ENCODE measurements around the gene TADA2B.

Gene TADA2B, protein sequence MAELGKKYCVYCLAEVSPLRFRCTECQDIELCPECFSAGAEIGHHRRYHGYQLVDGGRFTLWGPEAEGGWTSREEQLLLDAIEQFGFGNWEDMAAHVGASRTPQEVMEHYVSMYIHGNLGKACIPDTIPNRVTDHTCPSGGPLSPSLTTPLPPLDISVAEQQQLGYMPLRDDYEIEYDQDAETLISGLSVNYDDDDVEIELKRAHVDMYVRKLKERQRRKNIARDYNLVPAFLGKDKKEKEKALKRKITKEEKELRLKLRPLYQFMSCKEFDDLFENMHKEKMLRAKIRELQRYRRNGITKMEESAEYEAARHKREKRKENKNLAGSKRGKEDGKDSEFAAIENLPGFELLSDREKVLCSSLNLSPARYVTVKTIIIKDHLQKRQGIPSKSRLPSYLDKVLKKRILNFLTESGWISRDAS

DNA sequence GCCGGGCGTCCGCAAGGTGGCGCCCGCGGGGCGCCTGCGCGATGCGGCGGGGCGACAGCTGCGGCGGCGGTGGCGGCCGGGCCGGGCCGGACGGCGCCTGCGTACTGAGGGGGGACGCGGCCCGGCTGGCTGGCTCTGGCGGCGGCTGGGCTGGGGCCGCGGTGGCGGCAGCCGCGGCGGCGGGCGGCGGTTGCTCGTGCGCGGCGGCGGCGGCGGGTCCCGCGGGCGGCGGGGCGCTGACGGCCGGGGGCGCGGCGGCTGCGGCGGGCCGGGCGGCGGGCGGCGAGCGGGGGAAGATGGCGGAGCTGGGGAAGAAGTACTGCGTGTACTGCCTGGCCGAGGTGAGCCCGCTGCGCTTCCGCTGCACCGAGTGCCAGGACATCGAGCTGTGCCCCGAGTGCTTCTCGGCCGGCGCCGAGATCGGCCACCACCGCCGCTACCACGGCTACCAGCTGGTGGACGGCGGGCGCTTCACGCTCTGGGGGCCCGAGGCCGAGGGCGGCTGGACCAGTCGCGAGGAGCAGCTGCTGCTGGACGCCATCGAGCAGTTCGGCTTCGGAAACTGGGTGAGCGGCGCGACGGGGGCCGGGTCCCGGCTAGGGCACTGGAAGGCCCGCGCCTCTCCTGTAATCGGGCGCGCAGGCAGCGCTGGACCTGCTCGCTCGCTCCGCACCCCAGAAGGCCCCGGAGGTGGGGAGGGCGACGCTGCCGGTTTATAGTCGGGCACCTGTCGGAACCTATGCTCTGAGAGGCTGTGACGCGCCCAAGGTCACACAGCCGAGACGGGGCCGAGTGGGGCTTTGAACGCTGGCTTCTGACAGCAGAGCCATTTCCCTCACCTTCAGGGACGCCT is at the start of gene TADA2B:
Gene TADA2B (plus strand): TSS at position 89 of the 853 bp plus-strand sequence. CDS start 208 bp downstream, at position 297.
- Histone ChIP-seq H3K27ac (ENCODE audit: low read depth, low read length) (peak within 1 kb of the TSS; percentile 85), H3K9me3 (ENCODE audit: control insufficient read depth in 1 of 2, low read length in 2 of 2) (no peaks in the 10 kb centered on the region), H3K27me3 (ENCODE audit: control insufficient read depth in 1 of 2, insufficient read depth in 2 of 2, low read length in 2 of 2) (no peaks in the 10 kb centered on the region), H3K4me1 (ENCODE audit: control insufficient read depth in 1 of 2, insufficient read depth in 2 of 2, low read length in 2 of 2) (peaks cover 37 to 40% of the 10 kb centered on the region in 2 donors), H3K4me3 (ENCODE audit: low read depth in 1 of 2, low read length in 2 of 2) (peak within 1 kb of the TSS; percentile 71 to 83), H3K9ac (ENCODE audit: low read depth in 1 of 2, low read length in 2 of 2) (peak within 1 kb of the TSS; percentile 79 to 90), H3K36me3 (ENCODE audit: control insufficient read depth in 1 of 2, insufficient read depth in 2 of 2, low read length in 2 of 2) (peaks cover 0 to 6% of the 10 kb centered on the region in 2 donors)

- H3K9ac ChIP-seq (ENCODE audit: low read depth in 1 of 2, low read length in 2 of 2), result no peak overlapping the region
- H3K27me3 ChIP-seq (ENCODE audit: control insufficient read depth in 1 of 2, insufficient read depth in 2 of 2, low read length in 2 of 2), result no peaks in the 10 kb centered on the region
- H3K36me3 ChIP-seq (ENCODE audit: control insufficient read depth in 1 of 2, insufficient read depth in 2 of 2, low read length in 2 of 2), result peaks cover 41 to 68% of the 10 kb centered on the region in 2 donors
- peaks cover 12 to 15% of the 10 kb centered on the region in 2 donors for H3K4me1 ChIP-seq (ENCODE audit: control insufficient read depth in 1 of 2, insufficient read depth in 2 of 2, low read length in 2 of 2)
- H3K4me3 ChIP-seq (ENCODE audit: low read depth in 1 of 2, low read length in 2 of 2), result no peak overlapping the region
- no peak overlapping the region for H3K27ac ChIP-seq (ENCODE audit: low read depth, low read length)
- no peaks in the 10 kb centered on the region for H3K9me3 ChIP-seq (ENCODE audit: control insufficient read depth in 1 of 2, low read length in 2 of 2)
Measured at GRCh38 chr4:6996481-6996880, 46.7 kb upstream of the TADA2B start.

DNA sequence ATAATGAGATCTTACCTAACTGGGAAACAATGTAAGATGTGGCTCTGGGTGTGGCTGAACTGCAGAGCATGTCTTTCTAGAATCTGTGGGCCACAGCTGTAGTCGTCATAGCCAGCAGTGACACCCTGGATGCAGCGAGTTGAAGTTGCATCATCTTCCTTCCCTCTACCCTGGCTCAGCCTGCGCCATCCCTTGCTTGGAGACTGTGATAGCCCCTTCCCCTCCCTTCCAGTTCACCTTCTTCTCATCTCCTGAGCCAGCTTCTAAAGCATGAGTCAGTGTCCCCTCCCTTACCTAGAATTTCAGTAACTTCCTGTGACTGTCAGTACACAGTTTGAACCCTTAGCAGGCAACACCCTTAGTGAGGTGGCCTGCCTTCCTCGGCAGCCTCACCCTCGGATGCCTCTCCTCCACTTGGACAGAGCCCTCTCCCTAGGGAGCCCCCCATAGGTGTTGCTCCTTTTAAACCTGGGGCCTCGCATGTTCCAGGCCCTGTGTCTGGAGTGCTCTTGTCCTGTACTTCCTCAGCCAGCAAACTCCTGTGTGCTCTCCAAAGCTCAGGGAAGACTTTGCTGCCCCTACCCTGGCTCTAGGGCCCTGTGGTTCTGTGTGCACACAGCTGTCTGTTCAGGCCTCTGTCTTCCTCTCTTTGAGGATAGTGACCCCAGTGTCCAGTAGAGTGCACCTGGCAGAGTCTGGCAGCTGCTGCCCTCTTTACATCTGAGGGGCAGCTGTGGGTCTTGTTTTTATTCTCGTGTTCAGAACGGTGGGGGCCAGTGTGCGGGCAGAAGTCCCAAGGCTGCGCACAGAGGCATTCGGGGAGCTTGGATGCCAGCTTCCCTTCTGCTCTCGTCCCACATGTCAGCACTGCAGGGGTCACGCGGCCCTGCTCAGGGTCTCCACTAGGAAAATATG is 43.7 kb upstream of the TADA2B start:
- Histone ChIP-seq H3K4me1 (ENCODE audit: control insufficient read depth in 1 of 2, insufficient read depth in 2 of 2, low read length in 2 of 2) (no peaks in the 10 kb centered on the region), H3K9me3 (ENCODE audit: control insufficient read depth in 1 of 2, low read length in 2 of 2) (no peaks in the 10 kb centered on the region), H3K27ac (ENCODE audit: low read depth, low read length) (no peak overlapping the region), H3K36me3 (ENCODE audit: control insufficient read depth in 1 of 2, insufficient read depth in 2 of 2, low read length in 2 of 2) (peaks cover 42 to 86% of the 10 kb centered on the region in 2 donors), H3K4me3 (ENCODE audit: low read depth in 1 of 2, low read length in 2 of 2) (no peak overlapping the region), H3K27me3 (ENCODE audit: control insufficient read depth in 1 of 2, insufficient read depth in 2 of 2, low read length in 2 of 2) (no peaks in the 10 kb centered on the region), H3K9ac (ENCODE audit: low read depth in 1 of 2, low read length in 2 of 2) (no peak overlapping the region)

DNA sequence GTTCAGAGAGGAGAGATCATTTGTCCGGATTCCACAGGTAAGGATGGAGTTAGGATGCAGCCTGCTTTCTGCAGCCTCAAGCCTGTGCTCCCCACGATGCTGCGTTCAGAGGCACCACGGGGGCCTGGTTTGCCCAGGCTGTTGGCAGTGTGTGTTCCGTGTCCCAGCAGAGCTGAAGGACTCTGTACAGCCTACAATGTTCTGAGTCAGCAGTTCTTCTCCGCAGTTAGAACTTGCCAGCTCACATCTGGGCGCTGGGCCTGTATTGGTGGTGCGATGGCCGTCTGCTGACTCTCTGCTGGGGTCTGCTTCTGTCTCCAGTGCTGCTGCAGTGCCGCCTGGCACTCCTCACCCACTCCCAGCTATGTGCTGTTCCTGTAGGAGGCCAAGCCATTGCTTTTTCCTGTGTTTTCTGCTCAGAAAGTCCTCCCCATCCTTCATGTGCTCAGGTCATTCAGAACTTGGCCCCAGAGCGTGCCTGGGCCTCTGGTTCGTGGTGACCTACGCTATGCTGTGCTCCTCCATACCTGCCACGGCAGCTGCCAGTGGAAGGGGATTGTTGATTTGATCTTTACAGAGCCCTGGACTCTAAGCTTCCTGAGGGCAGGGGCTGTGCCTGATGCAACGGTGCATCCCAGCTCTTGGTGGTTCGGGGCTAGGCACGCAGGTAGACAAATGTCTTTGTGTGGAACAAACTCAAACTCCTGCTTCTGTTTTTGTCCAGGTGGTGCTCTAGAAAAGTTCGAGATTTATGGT is 42.6 kb upstream of the TADA2B start:
- Histone ChIP-seq H3K27ac (ENCODE audit: low read depth, low read length) (no peak overlapping the region), H3K9me3 (ENCODE audit: control insufficient read depth in 1 of 2, low read length in 2 of 2) (no peaks in the 10 kb centered on the region), H3K27me3 (ENCODE audit: control insufficient read depth in 1 of 2, insufficient read depth in 2 of 2, low read length in 2 of 2) (no peaks in the 10 kb centered on the region), H3K4me3 (ENCODE audit: low read depth in 1 of 2, low read length in 2 of 2) (no peak overlapping the region), H3K36me3 (ENCODE audit: control insufficient read depth in 1 of 2, insufficient read depth in 2 of 2, low read length in 2 of 2) (peaks cover 42 to 81% of the 10 kb centered on the region in 2 donors), H3K9ac (ENCODE audit: low read depth in 1 of 2, low read length in 2 of 2) (no peak overlapping the region), H3K4me1 (ENCODE audit: control insufficient read depth in 1 of 2, insufficient read depth in 2 of 2, low read length in 2 of 2) (no peaks in the 10 kb centered on the region)

DNA sequence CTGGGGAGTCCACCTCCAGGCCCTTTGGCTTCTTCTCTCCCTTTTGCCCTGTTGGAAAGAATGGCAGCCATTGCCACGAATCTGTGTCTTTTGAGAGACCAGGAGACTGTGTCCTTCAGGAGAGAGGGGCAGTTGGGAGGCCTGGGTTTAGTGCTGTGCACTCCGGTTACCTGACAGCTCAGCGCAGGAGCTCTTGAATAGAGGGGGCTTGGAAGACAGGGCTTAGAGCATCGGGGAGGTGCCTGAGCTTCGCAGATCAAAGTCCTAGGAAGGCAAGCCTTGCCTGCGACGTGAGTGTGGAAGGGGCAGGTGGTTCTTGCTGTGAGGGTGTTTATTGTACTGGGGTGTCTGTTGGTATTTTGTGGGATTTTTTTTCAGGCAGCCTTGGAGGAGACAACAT is 41.9 kb upstream of the TADA2B start:
- Histone ChIP-seq H3K27me3 (ENCODE audit: control insufficient read depth in 1 of 2, insufficient read depth in 2 of 2, low read length in 2 of 2) (no peaks in the 10 kb centered on the region), H3K9ac (ENCODE audit: low read depth in 1 of 2, low read length in 2 of 2) (no peak overlapping the region), H3K4me3 (ENCODE audit: low read depth in 1 of 2, low read length in 2 of 2) (no peak overlapping the region), H3K4me1 (ENCODE audit: control insufficient read depth in 1 of 2, insufficient read depth in 2 of 2, low read length in 2 of 2) (no peaks in the 10 kb centered on the region), H3K9me3 (ENCODE audit: control insufficient read depth in 1 of 2, low read length in 2 of 2) (no peaks in the 10 kb centered on the region), H3K36me3 (ENCODE audit: control insufficient read depth in 1 of 2, insufficient read depth in 2 of 2, low read length in 2 of 2) (peaks cover 39 to 82% of the 10 kb centered on the region in 2 donors), H3K27ac (ENCODE audit: low read depth, low read length) (no peak overlapping the region)

DNA sequence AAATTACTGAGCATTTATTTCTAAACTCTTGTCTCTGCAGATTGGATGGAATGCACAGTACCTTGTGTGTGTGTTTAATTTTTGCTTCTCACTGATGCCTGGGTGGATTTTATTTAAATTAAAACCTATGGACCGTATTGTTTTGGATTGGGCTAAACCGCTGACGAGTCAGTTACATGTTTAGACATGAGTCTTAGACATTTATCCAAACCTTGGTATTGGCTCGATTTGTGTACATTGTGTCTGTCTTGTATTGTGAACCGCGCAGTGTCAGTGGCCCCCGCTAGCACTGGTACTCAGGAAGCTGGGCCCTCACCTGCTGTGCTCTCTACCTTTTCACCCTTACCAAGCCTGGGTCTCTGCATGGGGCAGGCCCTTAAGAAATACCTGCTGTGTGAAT is 40.8 kb upstream of the TADA2B start:
- Histone ChIP-seq H3K4me3 (ENCODE audit: low read depth in 1 of 2, low read length in 2 of 2) (no peak overlapping the region), H3K9me3 (ENCODE audit: control insufficient read depth in 1 of 2, low read length in 2 of 2) (no peaks in the 10 kb centered on the region), H3K9ac (ENCODE audit: low read depth in 1 of 2, low read length in 2 of 2) (no peak overlapping the region), H3K27ac (ENCODE audit: low read depth, low read length) (no peak overlapping the region), H3K36me3 (ENCODE audit: control insufficient read depth in 1 of 2, insufficient read depth in 2 of 2, low read length in 2 of 2) (peaks cover 39 to 78% of the 10 kb centered on the region in 2 donors), H3K27me3 (ENCODE audit: control insufficient read depth in 1 of 2, insufficient read depth in 2 of 2, low read length in 2 of 2) (no peaks in the 10 kb centered on the region), H3K4me1 (ENCODE audit: control insufficient read depth in 1 of 2, insufficient read depth in 2 of 2, low read length in 2 of 2) (peaks cover 7% of the 10 kb centered on the region in 2 donors)

DNA sequence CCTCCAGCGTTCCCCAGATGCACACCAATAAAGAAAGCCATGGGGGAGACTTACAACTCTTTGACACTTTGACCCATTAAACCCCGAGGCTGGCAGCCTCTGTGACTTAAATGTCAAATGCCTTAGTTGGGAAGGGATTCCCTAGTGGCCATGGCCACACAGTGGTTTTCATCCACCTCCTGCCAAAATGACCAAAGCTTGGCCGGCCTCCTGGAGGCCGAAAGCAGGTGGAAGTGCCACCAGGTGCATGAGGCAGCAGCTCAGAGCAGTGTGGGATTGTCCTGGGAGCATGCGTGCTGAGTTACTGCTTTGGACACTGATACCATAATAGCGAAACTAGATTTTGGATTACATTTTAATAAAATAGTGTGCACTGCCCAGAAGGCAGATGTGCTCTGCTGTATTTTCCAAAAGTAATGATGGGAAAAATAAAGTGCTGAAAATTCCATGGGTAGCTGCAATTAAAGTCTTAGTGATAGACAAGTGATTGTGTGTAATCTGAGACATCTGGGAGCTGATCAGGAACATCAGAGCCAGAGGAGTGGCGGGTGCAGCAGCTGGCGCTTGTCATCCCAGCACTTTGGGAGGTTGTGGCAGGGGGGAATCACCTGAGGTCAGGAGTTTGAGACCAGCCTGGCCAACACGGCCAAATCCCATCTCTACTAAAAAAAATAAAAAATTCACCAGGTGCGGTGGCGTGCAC is 39.8 kb upstream of the TADA2B start:
- H3K36me3 ChIP-seq (ENCODE audit: control insufficient read depth in 1 of 2, insufficient read depth in 2 of 2, low read length in 2 of 2), result peaks cover 39 to 76% of the 10 kb centered on the region in 2 donors
- H3K4me3 ChIP-seq (ENCODE audit: low read depth in 1 of 2, low read length in 2 of 2), result no peak overlapping the region
- no peak overlapping the region for H3K27ac ChIP-seq (ENCODE audit: low read depth, low read length)
- peaks cover 13 to 14% of the 10 kb centered on the region in 2 donors for H3K4me1 ChIP-seq (ENCODE audit: control insufficient read depth in 1 of 2, insufficient read depth in 2 of 2, low read length in 2 of 2)
- no peaks in the 10 kb centered on the region for H3K27me3 ChIP-seq (ENCODE audit: control insufficient read depth in 1 of 2, insufficient read depth in 2 of 2, low read length in 2 of 2)
- H3K9me3 ChIP-seq (ENCODE audit: control insufficient read depth in 1 of 2, low read length in 2 of 2), result no peaks in the 10 kb centered on the region
- H3K9ac ChIP-seq (ENCODE audit: low read depth in 1 of 2, low read length in 2 of 2), result no peak overlapping the region

DNA sequence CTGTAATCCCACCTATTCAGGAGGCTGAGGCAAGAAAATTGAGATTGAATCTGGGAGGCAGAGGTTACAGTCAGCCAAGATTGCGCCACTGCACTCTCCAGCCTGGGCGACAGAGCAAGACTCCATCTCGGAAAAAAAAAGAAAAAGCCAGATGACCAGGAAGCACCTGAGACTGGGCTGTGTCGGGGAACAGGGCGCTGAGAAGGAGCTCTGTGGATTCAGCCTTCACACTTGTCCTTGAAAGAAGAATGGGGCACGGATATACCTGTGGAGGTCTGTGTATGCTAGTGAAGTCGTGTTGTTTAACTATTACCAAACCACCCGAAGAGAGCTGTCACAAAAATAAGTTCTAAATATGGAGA is 39.3 kb upstream of the TADA2B start:
- Histone ChIP-seq H3K36me3 (ENCODE audit: control insufficient read depth in 1 of 2, insufficient read depth in 2 of 2, low read length in 2 of 2) (peaks cover 36 to 75% of the 10 kb centered on the region in 2 donors), H3K4me3 (ENCODE audit: low read depth in 1 of 2, low read length in 2 of 2) (no peak overlapping the region), H3K9ac (ENCODE audit: low read depth in 1 of 2, low read length in 2 of 2) (no peak overlapping the region), H3K27me3 (ENCODE audit: control insufficient read depth in 1 of 2, insufficient read depth in 2 of 2, low read length in 2 of 2) (no peaks in the 10 kb centered on the region), H3K9me3 (ENCODE audit: control insufficient read depth in 1 of 2, low read length in 2 of 2) (no peaks in the 10 kb centered on the region), H3K27ac (ENCODE audit: low read depth, low read length) (no peak overlapping the region), H3K4me1 (ENCODE audit: control insufficient read depth in 1 of 2, insufficient read depth in 2 of 2, low read length in 2 of 2) (peaks cover 13 to 14% of the 10 kb centered on the region in 2 donors)

DNA sequence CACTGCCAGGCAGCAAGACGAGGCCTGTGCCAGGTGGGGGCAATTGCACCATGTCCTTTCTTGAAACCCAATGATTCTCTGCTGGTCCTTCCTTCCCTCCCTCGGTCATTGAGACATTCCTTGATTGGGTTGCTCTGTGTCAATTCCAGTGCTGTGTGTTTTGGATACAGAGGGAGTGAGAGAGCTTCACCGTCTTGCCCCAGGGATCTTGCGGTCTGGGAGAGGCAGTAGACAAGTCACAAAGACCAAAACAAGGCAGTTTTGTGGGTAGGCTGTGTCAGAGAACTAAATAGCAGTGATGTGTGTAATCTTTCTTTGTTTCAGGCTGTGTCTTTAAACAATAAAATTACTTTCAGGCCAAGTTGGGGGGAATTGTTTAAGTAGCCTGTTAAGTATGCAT is 38.8 kb upstream of the TADA2B start:
- Histone ChIP-seq H3K27ac (ENCODE audit: low read depth, low read length) (no peak overlapping the region), H3K27me3 (ENCODE audit: control insufficient read depth in 1 of 2, insufficient read depth in 2 of 2, low read length in 2 of 2) (no peaks in the 10 kb centered on the region), H3K9ac (ENCODE audit: low read depth in 1 of 2, low read length in 2 of 2) (no peak overlapping the region), H3K4me3 (ENCODE audit: low read depth in 1 of 2, low read length in 2 of 2) (no peak overlapping the region), H3K9me3 (ENCODE audit: control insufficient read depth in 1 of 2, low read length in 2 of 2) (no peaks in the 10 kb centered on the region), H3K4me1 (ENCODE audit: control insufficient read depth in 1 of 2, insufficient read depth in 2 of 2, low read length in 2 of 2) (peaks cover 13 to 14% of the 10 kb centered on the region in 2 donors), H3K36me3 (ENCODE audit: control insufficient read depth in 1 of 2, insufficient read depth in 2 of 2, low read length in 2 of 2) (peaks cover 32 to 75% of the 10 kb centered on the region in 2 donors)
